GM18508 (cell line): ENCODE measurements around the gene OR5C1.
"Not testable (repeated sequence)": the region's sequence is repeated elsewhere in the genome, so short reads cannot be mapped to it uniquely, and the experiment has no call there.

Experiments
- ATAC-seq: cut with Tn5 transposase; IDR thresholded peaks from one replicate; pipeline ENCODE4 v1.9.1; 2021; ENCODE audit warnings: moderate number of reproducible peaks; ENCODE audit not compliant: insufficient read depth, unreplicated experiment

OR5C1 gene

DNA sequence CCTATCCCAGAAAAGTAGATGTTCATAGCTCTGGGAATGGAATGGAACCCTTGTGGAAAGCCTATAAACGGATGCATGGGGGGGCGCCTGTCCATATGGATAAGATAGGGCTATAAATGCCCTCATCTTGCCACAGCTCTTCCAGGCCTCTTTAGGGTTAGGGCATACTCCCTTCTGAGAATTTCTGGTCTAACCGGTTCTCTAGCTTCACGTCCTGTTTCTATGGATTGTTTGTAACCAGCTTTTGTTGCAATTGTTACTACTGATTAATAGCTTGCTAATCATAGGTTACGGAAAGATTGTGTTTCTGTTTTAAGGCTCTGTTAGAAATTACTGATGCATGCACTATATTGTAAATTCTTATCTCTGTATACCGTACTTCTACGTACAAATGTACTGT, 20.5 kb downstream of the OR5C1 start:
- ATAC-seq: not testable (repeated sequence)

DNA sequence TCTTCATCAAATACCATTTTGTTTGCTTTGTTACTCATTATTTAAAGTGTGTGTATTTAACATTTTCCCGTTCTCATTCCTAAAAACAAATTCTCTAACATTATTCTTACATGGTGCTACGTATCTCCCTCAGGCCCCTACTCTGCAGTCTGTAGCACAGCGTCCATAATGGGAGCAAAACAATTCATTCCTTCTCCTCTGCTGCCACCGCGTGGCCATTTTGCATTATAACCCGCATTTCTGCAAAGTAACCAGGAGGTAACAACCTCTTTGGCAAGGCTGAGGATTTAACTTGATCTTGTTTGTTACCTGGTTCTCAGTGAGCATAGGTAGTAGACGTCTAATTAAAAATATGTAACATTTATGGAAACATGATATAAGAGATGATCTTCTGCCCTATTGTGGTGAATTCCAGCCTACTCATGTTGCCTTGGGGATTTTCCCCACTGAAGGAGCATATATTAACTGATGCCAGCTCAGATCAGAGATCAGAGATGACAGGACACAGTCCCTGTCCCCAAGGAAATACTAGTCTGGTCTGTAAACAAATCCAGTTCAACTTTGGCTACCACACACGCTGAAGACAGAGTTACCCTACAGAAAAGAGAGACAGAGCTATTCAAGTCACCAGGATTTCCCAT, 21.7 kb downstream of the OR5C1 start:
- ATAC-seq: no peak

DNA sequence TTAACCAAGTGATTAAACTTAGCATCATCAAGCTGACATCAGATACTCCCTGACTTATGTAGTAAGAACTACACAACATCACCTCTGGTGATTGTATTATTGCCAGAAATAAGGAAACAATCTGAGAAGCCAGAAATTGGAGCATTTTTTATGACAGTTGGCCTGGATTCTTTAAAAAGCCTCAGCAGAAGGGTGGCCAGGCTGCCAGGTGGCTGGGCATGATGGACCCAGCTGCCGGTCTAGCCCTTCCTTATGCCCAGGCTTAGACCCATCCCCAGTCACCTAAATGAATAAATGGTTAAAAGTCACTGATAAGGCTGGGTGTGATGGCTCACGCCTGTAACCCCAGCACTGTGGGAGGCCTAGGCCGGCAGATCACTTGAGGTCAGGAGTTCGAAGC, 24.0 kb downstream of the OR5C1 start:
- no peak for ATAC-seq

DNA sequence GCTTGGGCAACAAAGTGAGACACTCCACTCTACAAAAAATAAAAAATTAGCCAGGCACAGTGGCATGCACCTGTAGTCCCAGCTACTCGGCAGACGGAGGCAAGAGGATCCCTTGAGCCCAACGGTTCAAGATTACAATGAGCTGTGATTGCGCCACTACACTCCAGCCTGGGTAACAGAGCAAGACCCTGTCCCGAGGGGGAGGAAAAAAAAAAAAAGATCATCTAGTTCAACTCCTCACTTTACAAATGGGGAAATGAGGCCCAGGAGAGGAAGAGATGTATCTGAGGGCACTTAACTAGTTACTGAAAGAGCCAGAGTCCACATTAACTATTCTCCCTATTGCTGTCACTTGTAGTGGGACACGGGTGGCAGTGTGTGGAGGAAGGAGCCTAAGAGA, 25.8 kb downstream of the OR5C1 start:
- no peak for ATAC-seq

DNA sequence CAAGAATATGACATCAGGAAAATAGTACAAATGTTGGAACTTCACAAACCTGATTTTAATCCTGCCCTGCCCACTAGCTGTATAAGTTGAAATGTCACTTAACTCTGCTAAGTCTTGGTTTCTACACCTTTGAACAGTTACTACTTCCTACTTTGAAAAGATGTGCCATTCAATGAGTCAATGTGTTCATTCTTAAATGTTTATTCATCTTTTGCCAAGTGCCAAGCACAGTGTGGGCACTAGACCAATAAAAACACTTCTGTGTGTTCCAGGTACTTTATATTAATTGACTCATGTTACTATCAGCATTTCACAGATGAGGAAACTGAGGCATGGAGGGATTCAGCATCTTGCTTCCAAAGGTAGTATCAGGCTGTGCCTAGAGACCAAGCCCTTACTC, 26.8 kb downstream of the OR5C1 start:
- no peak for ATAC-seq

DNA sequence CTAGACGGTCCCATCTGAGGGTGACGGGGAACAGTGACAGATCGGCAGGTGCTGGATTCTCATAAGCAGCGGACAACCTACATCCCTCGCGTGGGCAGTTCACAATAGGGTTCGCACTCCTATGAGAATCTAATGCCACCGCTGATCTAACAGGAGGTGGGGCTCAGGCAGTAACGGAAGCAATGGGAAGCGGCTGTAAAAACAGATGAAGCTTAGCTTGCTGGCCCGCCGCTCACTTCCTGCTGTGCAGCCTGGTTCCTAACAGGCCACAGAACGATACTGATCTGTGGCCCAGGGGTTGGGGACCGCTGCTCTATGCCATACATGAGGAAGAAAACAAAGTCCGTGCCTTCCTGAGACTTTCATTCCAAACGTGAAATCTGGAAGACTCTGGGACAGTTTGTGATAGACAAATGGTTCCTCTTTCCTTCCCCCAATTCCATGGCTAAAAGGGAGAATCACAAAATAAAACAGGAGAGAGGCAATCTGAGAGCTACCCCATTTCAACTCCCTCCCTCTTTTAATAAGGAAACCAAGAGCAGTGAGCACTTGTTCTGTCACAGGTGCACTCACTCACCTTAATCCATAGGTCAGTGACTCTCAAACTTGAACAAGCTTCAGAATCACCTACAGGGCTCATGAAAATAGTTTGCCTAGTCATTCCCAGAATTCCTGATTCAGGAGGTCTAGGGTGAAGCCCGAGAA, 27.6 kb downstream of the OR5C1 start:
- no peak for ATAC-seq

DNA sequence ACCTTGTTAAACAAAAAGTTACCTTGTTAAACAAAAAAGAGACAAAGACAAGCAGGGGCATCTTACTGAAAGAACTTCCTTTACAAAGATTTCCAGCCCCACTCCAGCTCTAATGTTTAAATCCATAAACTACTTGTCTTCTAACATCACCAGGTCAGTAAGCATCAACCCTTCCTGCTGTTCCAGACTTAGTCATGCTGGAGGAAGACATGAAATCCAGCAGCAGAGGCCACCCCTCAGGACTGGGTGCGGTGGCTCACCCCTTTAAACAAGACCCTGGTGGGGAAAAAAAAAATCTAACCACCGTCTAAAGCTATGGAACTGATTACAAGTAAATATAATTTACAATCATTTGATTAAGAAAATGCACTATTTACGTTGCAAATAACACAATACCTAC, 30.6 kb downstream of the OR5C1 start:
- no peak for ATAC-seq

DNA sequence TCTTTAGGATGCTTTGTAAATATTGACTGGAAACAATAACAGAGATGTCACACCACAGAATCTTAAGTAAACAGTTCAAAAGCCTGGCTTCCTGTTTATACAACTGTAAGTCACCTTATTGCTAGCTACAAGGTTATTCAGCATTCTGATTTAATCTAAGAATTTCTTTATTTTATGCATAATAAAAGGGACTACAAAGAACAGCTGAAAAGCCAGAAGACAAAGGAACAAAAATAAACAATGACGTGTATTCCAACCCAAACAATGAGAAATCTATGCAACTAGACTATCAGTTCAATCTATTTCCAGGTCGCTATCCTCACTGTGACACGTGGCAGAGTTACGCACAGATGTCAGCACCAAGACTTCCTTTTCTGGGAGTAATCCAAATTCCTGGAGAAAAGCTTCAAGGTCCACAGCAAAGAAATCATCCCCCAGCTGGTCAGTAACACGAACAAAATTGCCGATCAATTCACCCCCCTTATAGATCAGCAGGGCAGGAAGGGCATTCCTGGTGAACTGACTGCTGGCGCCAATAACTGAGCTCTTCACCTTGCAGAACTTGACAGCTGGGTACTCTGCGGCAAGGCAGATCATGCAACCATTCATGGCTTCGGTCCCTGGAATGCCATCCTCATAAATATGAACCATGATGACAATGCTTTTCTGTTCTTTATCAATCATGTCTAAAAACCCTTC, 31.2 kb downstream of the OR5C1 start:
- ATAC-seq: no peak

DNA sequence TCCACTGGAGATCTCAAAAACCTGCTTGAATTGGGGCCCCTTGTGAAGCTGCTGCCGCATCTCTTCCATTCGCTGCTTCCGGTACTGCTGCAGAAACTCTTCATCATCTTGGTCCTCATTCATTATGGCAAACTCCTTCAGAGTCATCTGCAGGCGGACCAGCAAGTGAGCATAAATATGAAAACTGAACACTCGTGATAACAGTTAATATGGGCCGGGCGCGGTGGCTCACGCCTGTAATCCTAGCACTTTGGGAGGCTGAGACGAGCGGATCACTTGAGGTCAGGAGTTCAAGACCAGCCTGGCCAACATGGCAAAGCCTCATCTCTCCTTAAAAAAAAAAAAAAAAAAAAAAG, 31.7 kb downstream of the OR5C1 start:
- no peak for ATAC-seq

DNA sequence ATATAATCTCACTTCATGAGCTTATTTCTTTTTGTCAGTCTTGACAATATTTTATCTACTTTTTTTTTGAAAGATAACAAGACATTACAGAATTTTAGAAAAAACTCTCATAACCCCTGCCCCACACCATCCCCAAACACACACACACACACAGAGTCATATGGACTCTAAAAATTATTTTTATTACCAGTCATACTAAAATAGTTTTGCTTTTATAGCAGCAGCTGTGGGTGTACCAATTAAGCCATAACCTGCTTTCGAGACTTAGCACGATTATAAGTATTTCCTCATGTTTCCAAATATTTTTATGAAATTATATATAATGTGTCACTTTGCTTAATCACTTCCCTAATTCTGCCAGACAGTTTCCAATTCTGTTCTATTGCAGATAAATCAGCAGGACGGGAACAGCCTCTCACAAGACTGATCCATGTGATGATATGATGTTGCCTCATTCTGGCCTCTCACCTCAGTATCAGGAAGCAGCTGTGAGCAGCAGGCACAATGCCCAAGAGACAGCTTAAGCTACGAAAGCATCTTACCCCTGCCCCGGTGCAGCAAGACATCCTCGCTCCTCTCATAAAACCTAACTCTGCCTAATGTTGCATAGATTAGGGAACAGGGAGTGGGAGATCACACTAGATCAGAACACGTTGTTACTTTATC, 32.7 kb downstream of the OR5C1 start:
- ATAC-seq: no peak

DNA sequence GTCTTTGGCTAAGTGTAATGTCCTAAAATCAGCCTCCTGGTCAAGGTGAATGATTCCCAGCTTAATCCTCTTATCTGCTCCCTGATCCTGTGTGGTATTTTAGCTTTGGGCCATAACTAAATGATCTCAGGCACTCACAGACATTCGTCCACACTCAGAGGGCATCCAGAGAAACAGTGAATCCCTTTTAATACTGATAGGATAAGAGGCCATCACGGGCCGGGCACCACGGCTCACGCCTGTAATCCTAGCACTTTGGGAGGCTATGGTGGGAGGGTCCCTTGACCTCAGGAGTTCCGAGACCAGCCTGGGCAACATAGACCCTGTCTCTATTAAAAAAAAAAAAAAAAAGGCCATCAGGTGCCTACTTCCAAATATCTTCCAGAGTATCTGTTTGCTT, 33.3 kb downstream of the OR5C1 start:
- no peak for ATAC-seq

DNA sequence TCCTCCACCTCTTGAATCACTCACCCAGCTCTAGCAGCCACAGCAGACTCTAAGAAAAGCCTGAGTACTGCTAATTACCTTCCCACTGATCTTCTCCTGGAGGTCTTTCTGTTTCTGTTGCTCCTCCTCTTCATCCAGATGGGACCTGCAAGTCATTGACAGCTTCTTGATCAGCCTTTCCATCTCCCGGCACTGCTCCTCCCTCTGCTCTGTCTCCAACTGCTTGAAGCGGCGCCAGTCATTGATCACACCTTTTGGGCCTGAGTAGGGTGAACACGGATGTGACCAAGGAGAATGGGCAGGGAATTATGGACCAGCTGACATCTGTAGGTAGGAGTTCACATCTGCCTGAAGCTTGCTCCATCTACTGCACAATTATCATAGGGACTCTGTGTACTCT, 34.2 kb downstream of the OR5C1 start:
- ATAC-seq: no peak

DNA sequence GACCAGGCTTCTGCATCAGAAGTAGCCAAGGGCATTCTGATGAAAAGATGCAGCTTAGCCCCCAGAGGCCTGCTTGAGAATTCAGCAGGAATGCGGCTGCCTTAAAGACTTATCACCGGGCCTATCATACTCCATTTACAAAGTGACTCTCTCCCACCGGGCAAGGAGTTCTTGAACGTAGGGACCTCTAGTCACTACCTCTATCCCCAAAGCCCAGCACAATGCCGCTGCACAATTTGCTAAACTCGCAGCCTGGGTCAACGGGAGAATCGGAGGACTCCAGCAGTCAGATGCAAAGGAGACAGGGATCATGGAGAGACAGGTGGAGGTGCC, 39.0 kb downstream of the OR5C1 start:
- no peak for ATAC-seq

DNA sequence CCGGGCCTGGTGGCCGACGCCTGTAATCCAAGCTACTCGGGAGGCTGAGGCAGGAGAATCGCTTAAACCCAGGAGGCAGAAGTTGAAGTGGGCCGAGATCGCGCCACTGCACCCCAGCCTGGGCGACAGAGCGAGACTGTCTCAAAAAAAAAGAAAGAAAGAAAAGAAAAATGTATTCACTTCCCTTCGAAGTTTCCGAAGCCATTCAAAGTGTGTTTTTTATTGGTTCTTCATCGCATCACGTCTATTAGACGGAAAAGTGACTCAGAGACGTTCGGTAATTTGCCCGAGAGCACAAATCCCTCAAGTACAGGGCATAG, 40.2 kb downstream of the OR5C1 start:
- ATAC-seq: not testable (repeated sequence)

DNA sequence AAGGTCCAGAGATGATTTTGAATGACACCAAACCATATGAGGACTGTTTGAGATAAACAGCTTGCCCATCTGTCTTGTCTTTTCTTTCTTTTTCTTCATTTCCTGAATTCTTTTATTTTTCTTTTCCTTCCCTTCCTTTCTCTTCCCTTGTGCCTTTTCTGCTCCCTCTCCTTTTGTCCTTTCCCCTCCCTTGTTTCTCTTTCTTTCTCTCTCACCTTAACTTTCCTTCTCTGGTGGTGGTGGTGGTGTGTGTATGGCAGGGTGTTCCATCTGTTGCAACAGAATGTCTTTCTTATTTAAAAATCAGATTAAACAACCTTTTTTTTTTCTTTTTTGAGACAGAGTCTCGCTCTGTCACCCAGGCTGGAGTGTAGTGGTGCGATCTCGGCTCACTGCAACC, 43.5 kb downstream of the OR5C1 start:
- ATAC-seq: no peak

DNA sequence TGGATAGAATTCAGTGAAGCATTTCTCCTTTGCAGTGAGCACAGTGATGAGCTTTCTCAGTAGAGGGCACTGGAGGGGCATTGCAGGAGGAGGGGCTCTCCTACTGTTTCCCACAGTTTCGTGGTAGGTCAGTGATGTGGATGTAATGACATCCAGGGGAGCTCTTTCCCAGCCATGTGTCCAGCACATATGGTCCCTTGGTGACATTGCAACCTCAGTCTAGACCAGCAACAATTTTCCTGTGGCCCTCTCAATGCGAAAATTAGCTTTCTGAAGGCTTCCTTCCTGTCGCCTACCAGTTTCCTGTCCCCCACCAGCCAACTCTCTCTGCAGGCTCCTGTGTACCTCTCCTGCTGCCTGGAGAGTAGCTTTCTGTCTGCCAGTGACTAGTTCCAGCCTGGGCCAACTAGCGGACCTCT, 46.6 kb downstream of the OR5C1 start:
- no peak for ATAC-seq

DNA sequence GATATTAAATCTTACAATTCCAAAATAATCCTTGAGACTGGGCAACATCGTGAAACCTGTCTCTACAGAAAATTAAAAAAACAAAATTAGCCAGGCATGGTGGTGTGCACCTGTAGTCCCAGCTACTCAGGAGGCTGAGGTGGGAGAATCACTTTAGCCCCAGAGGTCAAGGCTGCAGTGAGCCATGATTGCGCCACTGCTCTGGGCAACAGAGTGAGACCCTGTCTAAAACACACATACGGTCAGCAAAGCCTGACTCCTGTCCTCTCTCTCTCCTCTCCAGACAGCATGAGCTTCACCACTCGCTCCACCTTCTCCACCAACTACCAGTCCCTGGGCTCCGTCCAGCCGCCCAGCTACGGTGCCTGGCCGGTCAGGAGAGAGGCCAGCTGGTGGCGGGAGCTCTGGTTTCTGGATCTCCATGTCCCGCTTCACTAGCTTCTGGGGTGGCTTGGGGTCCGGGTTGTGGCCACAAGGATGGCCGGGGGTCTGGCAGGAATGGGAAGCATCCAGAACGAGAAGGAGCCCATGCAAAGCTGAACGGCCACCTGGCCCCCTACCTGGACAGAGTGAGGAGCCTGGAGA, 48.6 kb downstream of the OR5C1 start:
- ATAC-seq: no peak

DNA sequence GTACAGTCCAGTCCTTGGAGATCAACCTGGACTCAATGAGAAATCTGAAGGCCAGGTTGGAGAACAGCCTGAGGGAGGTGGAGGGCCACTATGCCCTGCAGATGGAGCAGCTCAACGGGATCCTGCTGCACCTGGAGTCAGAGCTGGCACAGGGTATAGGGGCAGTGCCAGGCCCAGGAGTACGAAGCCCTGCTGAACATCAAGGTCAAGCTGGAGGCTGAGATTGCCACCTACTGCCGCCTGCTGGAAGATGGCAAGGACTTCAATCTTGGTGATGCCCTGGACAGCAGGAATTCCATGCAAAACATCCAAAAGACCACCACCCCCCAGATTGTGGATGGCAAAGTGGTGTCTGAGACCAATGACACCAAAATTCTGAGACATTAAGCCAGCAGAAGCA, 49.7 kb downstream of the OR5C1 start:
- ATAC-seq: not testable (repeated sequence)
